HG03097 (cell line): ENCODE measurements around the gene SLC6A6.
"Not testable (repeated sequence)": the region's sequence is repeated elsewhere in the genome, so short reads cannot be mapped to it uniquely, and the experiment has no call there.

Experiments used
- ATAC-seq: cut with Tn5 transposase; IDR thresholded peaks from one replicate; pipeline ENCODE4 v1.9.1; 2021; ENCODE audit not compliant: unreplicated experiment, low FRiP score

The SLC6A6 gene

GRCh38 chr3:14503033-14503705 is 100.8 kb downstream of the SLC6A6 start:
- no peak for ATAC-seq

- no peak for ATAC-seq
Measured at GRCh38 chr3:14503706-14504065, 101.3 kb downstream of the SLC6A6 start.

GRCh38 chr3:14505001-14505802 is 102.8 kb downstream of the SLC6A6 start:
- ATAC-seq: no peak

GRCh38 chr3:14505803-14506500 is 103.5 kb downstream of the SLC6A6 start:
- no peak for ATAC-seq

- ATAC-seq: no peak
Measured at GRCh38 chr3:14506626-14507304, 104.4 kb downstream of the SLC6A6 start.

- no peak for ATAC-seq
Measured at GRCh38 chr3:14507305-14507741, 104.9 kb downstream of the SLC6A6 start.

- no peak for ATAC-seq
Measured at GRCh38 chr3:14507757-14508504, 105.5 kb downstream of the SLC6A6 start.

- no peak for ATAC-seq
Measured at GRCh38 chr3:14508505-14508819, 106.1 kb downstream of the SLC6A6 start.

- ATAC-seq: no peak
Measured at GRCh38 chr3:14508966-14509795, 106.8 kb downstream of the SLC6A6 start.

GRCh38 chr3:14509796-14510100 is 107.3 kb downstream of the SLC6A6 start:
- no peak for ATAC-seq

GRCh38 chr3:14510838-14511622 is 108.6 kb downstream of the SLC6A6 start:
- no peak for ATAC-seq

GRCh38 chr3:14511623-14512280 is 109.3 kb downstream of the SLC6A6 start:
- ATAC-seq: no peak

GRCh38 chr3:14512281-14512941 is 110.0 kb downstream of the SLC6A6 start:
- ATAC-seq: no peak

- ATAC-seq: no peak
Measured at GRCh38 chr3:14512942-14513327, 110.5 kb downstream of the SLC6A6 start.

- no peak for ATAC-seq
Measured at GRCh38 chr3:14513566-14514322, 111.3 kb downstream of the SLC6A6 start.

- no peak for ATAC-seq
Measured at GRCh38 chr3:14514323-14514720, 111.9 kb downstream of the SLC6A6 start.

- ATAC-seq: not testable (repeated sequence)
Measured at GRCh38 chr3:14515526-14515925, 113.1 kb downstream of the SLC6A6 start.
